CD4-positive, alpha-beta memory T cell (primary cell): ENCODE measurements around the gene IP6K1. TPM values are rescaled to one million over a fixed set of nuclear protein-coding genes. Genes with fewer than 3 reads are reported as not detected.
"Not testable (repeated sequence)": the region's sequence is repeated elsewhere in the genome, so short reads cannot be mapped to it uniquely, and the experiment has no call there.

Source experiments
- CTCF ChIA-PET: fragments of 350-600 bp; sonication (Branson Sonifier 250); formaldehyde crosslinking; loops from one replicate; lab custom pipeline; 2021; ENCODE audit warnings: inconsistent platforms; ENCODE audit not compliant: partially characterized antibody; lab: Charles Lee
- POLR2A ChIA-PET: fragments of 350-600 bp; sonication (Branson Sonifier 250); formaldehyde crosslinking; loops from one replicate; lab custom pipeline; 2021; ENCODE audit not compliant: partially characterized antibody; lab: Charles Lee
- DNase-seq, 5 donors: peaks; one replicate each; pipeline versions ENCODE4 v3.0.0 to v3.0.0-alpha.2; 2020 to 2022; ENCODE audit warnings: mixed read lengths in 1 of 5
- H3K27ac ChIP-seq: one replicate; pipeline ENCODE4 v1.7.0; 2013; ENCODE audit warnings: low read depth, low read length
- H3K27me3 ChIP-seq: 2 replicates; pipeline ENCODE4 v1.7.0; 2013; ENCODE audit warnings: mild to moderate bottlenecking, low read length, moderate library complexity; ENCODE audit not compliant: insufficient read depth
- H3K36me3 ChIP-seq: 2 replicates; pipeline ENCODE4 v1.7.0; 2013; ENCODE audit warnings: mild to moderate bottlenecking, low read length, moderate library complexity; ENCODE audit not compliant: insufficient read depth
- H3K4me1 ChIP-seq: 2 replicates; pipeline ENCODE4 v1.7.0; 2013; ENCODE audit warnings: mild to moderate bottlenecking, low read length, moderate library complexity; ENCODE audit not compliant: insufficient read depth
- H3K4me3 ChIP-seq, 2 donors: one replicate each; pipeline ENCODE4 v1.7.0; 2013; ENCODE audit warnings: low read length in 2 of 2, mild to moderate bottlenecking in 1 of 2
- H3K9me3 ChIP-seq, 2 donors: one replicate each; pipeline ENCODE4 v1.7.0; 2013; ENCODE audit warnings: low read length in 2 of 2, control low read depth in 1 of 2; ENCODE audit not compliant: control insufficient read depth in 1 of 2
- H3K27ac Mint-ChIP-seq, 7 donors: one replicate each; pipeline ENCODE4 v1.8.0; 2020 to 2021; ENCODE audit warnings: mixed read lengths in 7 of 7, mild to moderate bottlenecking in 6 of 7, inconsistent platforms in 3 of 7, moderate library complexity in 3 of 7
- H3K27me3 Mint-ChIP-seq, 2 donors: one replicate each; pipeline ENCODE4 v1.8.0; 2020 to 2021; ENCODE audit warnings: mixed read lengths in 2 of 2
- H3K36me3 Mint-ChIP-seq, 2 donors: one replicate each; pipeline ENCODE4 v1.8.0; 2020 to 2021; ENCODE audit warnings: mixed read lengths in 2 of 2, inconsistent platforms in 1 of 2, mild to moderate bottlenecking in 1 of 2
- H3K4me1 Mint-ChIP-seq, 4 donors: one replicate each; pipeline ENCODE4 v1.8.0; 2020 to 2021; ENCODE audit warnings: mixed read lengths in 4 of 4, mild to moderate bottlenecking in 1 of 4
- H3K4me3 Mint-ChIP-seq, 8 donors: one replicate each; pipeline ENCODE4 v1.8.0; 2020 to 2021; ENCODE audit warnings: mixed read lengths in 8 of 8, mild to moderate bottlenecking in 7 of 8, moderate library complexity in 6 of 8, inconsistent platforms in 3 of 8
- H3K9me3 Mint-ChIP-seq, 8 donors: one replicate each; pipeline ENCODE4 v1.8.0; 2020 to 2021; ENCODE audit warnings: mixed read lengths in 8 of 8, mild to moderate bottlenecking in 5 of 8, inconsistent platforms in 3 of 8, moderate library complexity in 1 of 8
- intact Hi-C: fragments of 100-400 bp; cut with micrococcal nuclease; formaldehyde crosslinking; loops from one replicate; pipeline ENCODE4 v1.15.1; 2023
- polyA plus RNA-seq, 2 donors: library from polyadenylated mRNA; unstranded; fragments of 300-500 nt; fragmentation: Illumina TruSeq; gene quantifications; one replicate each; pipeline ENCODE4 v1.2.3, GENCODE V29; 2021
- total RNA-seq, 2 experiments: library from RNA; stranded (reverse); gene quantifications; one replicate each; pipeline ENCODE4 v1.2.3, GENCODE V29; 2021

Gene IP6K1
- total and polyA plus RNA-seq, 4 experiments from 2014 or later, result 19.4 to 60.0 (median 44.4) TPM

DNA sequence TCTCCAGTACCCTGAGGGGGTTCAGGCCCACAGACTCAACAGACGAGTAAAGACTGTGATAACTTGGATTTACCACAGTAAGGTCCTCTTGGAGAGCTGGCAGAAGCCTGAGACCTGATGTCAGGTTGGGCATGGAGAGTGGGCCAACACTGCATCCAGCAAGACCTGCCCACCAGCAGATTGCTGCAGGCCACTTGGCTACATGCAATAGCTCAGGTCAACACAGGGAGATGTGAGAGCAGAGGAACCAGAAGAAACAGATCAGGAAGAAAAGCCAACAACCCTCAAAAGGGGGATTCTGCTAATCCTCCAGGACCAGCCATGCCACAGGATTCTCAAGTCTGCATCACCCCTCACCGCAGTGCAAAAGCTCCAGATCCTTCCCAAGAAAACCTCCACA is 1.7 kb upstream of the IP6K1 start:
- Mint-ChIP-seq H3K27me3 (peaks cover 0 to 2% of the 10 kb centered on the region in 2 donors), H3K27ac (peak overlapping the region in 5 of 7 donors; percentile 22 to 82 (median 46)), H3K4me1 (peaks cover 17 to 44% (median 27%) of the 10 kb centered on the region in 4 donors), H3K9me3 (peaks cover 0 to 4% (median 0%) of the 10 kb centered on the region in 8 donors), H3K4me3 (no peak overlapping the region), H3K36me3 (peaks cover 6 to 15% of the 10 kb centered on the region in 2 donors)
- H3K4me1 ChIP-seq, result peaks cover 27% of the 10 kb centered on the region
- no peaks in the 10 kb centered on the region for H3K27me3 ChIP-seq
- intact Hi-C loops, result loop anchor here (5.0 kb wide), 1 partner anchor 69 kb away; the partner anchor contains the start of gene TRAIP
- H3K9me3 ChIP-seq, result no peaks in the 10 kb centered on the region
- no peak overlapping the region for H3K27ac ChIP-seq
- DNase-seq, result no peak
- CTCF ChIA-PET, result interaction anchor here (3.0 to 3.7 kb wide), 2 partner anchors 14 to 51 kb away, joined by 12 to 20 read pairs; partner anchors contain the start of gene INKA1
- no peaks in the 10 kb centered on the region for H3K36me3 ChIP-seq
- POLR2A ChIA-PET, result interaction anchor here (1.0 to 3.5 kb wide), 2 partner anchors 16 to 69 kb away, joined by 4 to 46 read pairs; partner anchors contain the start of genes AMIGO3 and INKA1
- no peak overlapping the region for H3K4me3 ChIP-seq

DNA sequence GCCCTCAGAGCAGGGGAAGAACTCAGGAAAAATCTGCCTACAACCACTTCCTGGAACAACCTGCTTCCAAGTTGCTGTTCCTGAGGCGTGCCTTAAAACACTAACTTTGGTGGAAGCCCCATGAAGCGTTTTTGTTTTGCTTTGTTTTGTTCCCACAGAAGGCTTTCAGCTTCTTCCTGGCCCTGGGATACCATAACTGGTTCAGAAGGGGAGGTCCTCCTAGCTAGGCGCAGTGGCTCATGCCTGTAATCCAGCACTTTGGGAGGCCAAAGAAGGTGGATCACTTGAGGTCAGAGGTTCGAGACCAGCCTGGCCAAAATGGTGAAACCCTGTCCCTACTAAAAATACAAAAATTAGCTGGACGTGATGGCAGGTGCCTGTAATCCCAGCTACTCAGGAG is 1.2 kb upstream of the IP6K1 start:
- Mint-ChIP-seq H3K4me3 (peak overlapping the region in 5 of 8 donors; percentile 13 to 96 (median 92)), H3K27me3 (peaks cover 0 to 2% of the 10 kb centered on the region in 2 donors), H3K4me1 (peaks cover 17 to 45% (median 27%) of the 10 kb centered on the region in 4 donors), H3K27ac (peak overlapping the region; percentile 98 to 99 (median 99)), H3K36me3 (peaks cover 6 to 15% of the 10 kb centered on the region in 2 donors), H3K9me3 (peaks cover 0 to 4% (median 0%) of the 10 kb centered on the region in 8 donors)
- no peaks in the 10 kb centered on the region for H3K9me3 ChIP-seq
- peaks cover 27% of the 10 kb centered on the region for H3K4me1 ChIP-seq
- no peak overlapping the region for H3K27ac ChIP-seq
- no peaks in the 10 kb centered on the region for H3K36me3 ChIP-seq
- intact Hi-C loops, result loop anchor here (5.0 kb wide), 1 partner anchor 70 kb away; the partner anchor contains the start of gene TRAIP
- H3K4me3 ChIP-seq, result peak overlapping the region in 1 of 2 donors; percentile 89
- no peak for DNase-seq
- H3K27me3 ChIP-seq, result no peaks in the 10 kb centered on the region
- POLR2A ChIA-PET, result interaction anchor here (0.7 to 3.5 kb wide), 5 partner anchors 16 to 152 kb away, joined by 4 to 46 read pairs (median 4); partner anchors contain the start of genes AMIGO3, INKA1, MON1A and RBM6
- CTCF ChIA-PET, result interaction anchor here (3.0 to 3.7 kb wide), 2 partner anchors 15 to 51 kb away, joined by 12 to 20 read pairs; partner anchors contain the start of gene INKA1

DNA sequence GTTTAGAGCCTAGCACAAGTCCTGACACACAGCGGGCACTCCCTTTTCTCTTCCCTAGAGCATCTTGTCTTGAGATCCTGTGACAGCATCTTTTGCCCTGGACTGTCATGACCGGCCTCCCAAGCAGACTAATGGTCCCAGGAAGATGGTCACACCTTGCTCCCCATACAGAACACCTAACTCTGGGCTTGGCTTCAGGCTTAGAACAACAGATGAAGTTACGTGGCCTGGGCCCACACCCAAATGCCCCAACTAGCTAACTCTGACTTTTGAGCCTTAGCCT is 781 bp upstream of the IP6K1 start:
- no peak for DNase-seq
- Histone ChIP-seq H3K4me3 (peak overlapping the region; percentile 48 to 89), H3K9me3 (no peaks in the 10 kb centered on the region), H3K4me1 (peaks cover 27% of the 10 kb centered on the region), H3K27ac (peak overlapping the region; percentile 89), H3K27me3 (no peaks in the 10 kb centered on the region), H3K36me3 (no peaks in the 10 kb centered on the region)
- H3K36me3 Mint-ChIP-seq, result peaks cover 6 to 19% of the 10 kb centered on the region in 2 donors
- ChIA-PET CTCF (interaction anchor here (3.0 to 3.7 kb wide), 2 partner anchors 15 to 52 kb away, joined by 12 to 20 read pairs; partner anchors contain the start of gene INKA1), POLR2A (interaction anchor here (0.7 to 3.5 kb wide), 5 partner anchors 17 to 153 kb away, joined by 4 to 46 read pairs (median 4); partner anchors contain the start of genes AMIGO3, INKA1, MON1A and RBM6)
- H3K27me3 Mint-ChIP-seq, result peaks cover 0 to 2% of the 10 kb centered on the region in 2 donors
- peak overlapping the region; percentile 98 to 99 (median 99) for H3K27ac Mint-ChIP-seq
- peaks cover 0 to 4% (median 0%) of the 10 kb centered on the region in 8 donors for H3K9me3 Mint-ChIP-seq
- peak overlapping the region; percentile 92 to 98 (median 92) for H3K4me3 Mint-ChIP-seq
- intact Hi-C loops, result loop anchor here (5.0 kb wide), 1 partner anchor 70 kb away; the partner anchor contains the start of gene TRAIP
- H3K4me1 Mint-ChIP-seq, result peaks cover 17 to 45% (median 28%) of the 10 kb centered on the region in 4 donors

DNA sequence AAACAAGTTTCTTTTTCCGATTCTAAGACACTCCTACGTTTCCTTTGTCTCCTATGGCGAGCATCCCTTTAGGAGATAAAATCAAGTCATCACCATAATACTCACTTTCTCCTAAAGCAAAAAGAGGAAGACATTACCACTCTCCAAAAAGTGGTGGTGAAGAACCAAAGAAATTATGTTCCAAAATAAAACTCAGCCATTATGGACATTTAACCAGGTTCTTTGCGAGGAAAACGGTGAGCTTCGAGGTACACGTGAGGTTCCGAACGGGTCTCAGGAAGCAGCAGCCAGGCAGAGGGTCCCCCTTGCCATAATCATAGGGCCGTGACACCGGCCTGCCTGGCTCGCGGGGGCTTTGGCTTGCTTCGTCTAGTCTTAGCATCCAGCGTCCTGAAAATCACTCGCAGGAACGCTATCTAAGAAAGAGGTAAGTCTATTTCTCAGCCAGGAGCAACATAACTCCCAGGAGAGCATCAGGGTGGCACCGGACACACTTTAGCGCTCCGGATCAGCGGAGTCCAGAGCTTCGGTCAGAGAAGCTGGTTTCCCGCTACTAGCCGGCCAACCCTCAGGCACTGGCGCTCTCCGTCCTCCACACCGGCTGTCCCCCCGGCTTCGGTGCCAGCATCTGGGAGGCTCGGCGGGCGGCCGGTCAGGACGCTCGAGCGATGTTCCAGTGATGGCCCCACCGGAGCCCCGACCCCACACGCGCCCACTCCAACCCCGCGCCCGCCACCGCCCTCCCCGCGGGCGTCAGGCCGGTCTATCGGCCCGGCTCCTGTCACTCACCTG is 581 bp downstream of the IP6K1 start:
- no peaks in the 10 kb centered on the region for H3K36me3 ChIP-seq
- POLR2A ChIA-PET, result interaction anchor here (0.9 to 3.5 kb wide), 14 partner anchors 11 to 764 kb away, joined by 3 to 46 read pairs (median 3); partner anchors contain the start of genes AMIGO3, GMPPB, INKA1 and MON1A
- H3K4me1 ChIP-seq, result peaks cover 36% of the 10 kb centered on the region
- H3K4me3 Mint-ChIP-seq, result peak overlapping the region; percentile 85 to 95 (median 92)
- peaks cover 20 to 54% (median 35%) of the 10 kb centered on the region in 4 donors for H3K4me1 Mint-ChIP-seq
- peak overlapping the region; percentile 89 for H3K27ac ChIP-seq
- peak overlapping the region; percentile 79 to 89 for H3K4me3 ChIP-seq
- peaks cover 10 to 28% of the 10 kb centered on the region in 2 donors for H3K36me3 Mint-ChIP-seq
- CTCF ChIA-PET, result interaction anchor here (1.1 to 3.7 kb wide), 3 partner anchors 17 to 53 kb away, joined by 4 to 20 read pairs (median 12); partner anchors contain the start of gene INKA1
- peak in 4 of 5 donors; percentile 28 to 50 (median 39) for DNase-seq
- no peaks in the 10 kb centered on the region for H3K27me3 ChIP-seq
- intact Hi-C loops, result loop anchor here (1.0 to 5.0 kb wide), 3 partner anchors 17 to 72 kb away; partner anchors contain the start of gene TRAIP
- no peaks in the 10 kb centered on the region for H3K9me3 ChIP-seq
- H3K27ac Mint-ChIP-seq, result peak overlapping the region; percentile 91 to 99 (median 94)
- H3K27me3 Mint-ChIP-seq, result peaks cover 0 to 2% of the 10 kb centered on the region in 2 donors
- peaks cover 0 to 4% (median 0%) of the 10 kb centered on the region in 8 donors for H3K9me3 Mint-ChIP-seq

DNA sequence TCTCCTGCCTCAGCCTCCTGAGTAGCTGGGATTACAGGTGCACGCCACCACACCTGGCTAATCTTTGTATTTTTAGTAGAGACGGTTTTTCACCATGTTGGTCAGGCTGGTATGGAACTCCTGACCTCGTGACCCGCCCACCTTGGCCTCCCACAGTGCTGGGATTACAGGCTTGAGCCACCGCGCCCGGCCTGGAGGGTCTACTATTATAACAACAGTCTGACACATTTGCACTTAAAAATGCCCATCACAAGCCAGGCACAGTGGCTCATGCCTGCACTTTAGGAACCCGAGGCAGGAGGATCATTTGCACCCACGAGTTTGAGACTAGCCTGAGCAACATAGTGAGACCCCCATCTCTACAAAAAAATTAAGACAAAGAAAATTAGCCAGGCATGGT is 4.1 kb downstream of the IP6K1 start:
- peaks cover 22 to 46% of the 10 kb centered on the region in 2 donors for H3K36me3 Mint-ChIP-seq

DNA sequence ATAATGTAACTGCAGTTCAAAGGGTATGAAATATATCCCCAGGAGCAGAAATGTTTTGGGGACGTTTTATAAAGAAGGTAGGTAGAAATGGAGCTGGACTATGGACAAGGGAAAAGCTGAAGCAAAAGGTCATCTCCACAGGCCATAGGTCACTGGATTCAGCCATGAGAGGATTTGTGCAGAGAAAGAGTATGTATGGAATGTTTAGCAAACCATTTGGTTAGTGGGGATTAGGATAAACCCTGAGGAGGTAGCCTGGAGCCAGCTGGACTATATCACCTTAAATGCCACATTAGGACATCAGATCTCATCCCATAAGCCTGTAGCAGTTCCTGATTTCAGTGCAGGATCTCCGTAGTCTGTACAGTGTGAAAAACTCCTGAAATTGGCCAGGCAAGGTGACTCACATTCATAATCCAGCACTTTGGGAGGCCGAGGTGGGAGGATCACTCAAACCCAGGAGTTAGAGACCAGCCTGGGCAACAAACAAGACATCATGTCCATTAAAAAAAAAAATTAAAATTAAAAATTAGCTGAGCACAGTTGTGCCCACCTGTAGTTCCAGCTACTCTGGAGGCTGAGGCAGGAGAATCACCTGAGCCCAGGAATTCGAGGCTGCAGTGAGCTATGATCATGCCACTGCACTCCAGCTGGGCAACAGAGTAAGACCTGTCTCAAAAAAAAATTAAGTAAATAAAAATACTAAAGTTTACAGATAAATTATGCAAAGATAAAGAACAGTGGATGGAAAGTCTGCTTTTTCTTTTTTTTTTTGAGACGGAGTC is 4.7 kb downstream of the IP6K1 start:
- Mint-ChIP-seq H3K27ac (peak overlapping the region in 3 of 7 donors; percentile 9 to 86 (median 73)), H3K4me3 (peak overlapping the region in 3 of 8 donors; percentile 1 to 36 (median 34)), H3K4me1 (peaks cover 28 to 65% (median 44%) of the 10 kb centered on the region in 4 donors), H3K36me3 (peaks cover 22 to 48% of the 10 kb centered on the region in 2 donors), H3K9me3 (no peaks in the 10 kb centered on the region), H3K27me3 (no peaks in the 10 kb centered on the region)
- intact Hi-C loops, result no loop called here
- POLR2A ChIA-PET, result interaction anchor here (0.6 kb wide), 1 partner anchor 37 kb away, joined by 3 read pairs; no protein-coding TSS in a partner anchor
- Histone ChIP-seq H3K4me3 (no peak overlapping the region), H3K36me3 (peaks cover 5% of the 10 kb centered on the region), H3K27me3 (no peaks in the 10 kb centered on the region), H3K27ac (no peak overlapping the region), H3K4me1 (peaks cover 46% of the 10 kb centered on the region), H3K9me3 (no peaks in the 10 kb centered on the region)
- no peak for DNase-seq
- CTCF ChIA-PET, result interaction anchor here (1.9 kb wide), 1 partner anchor 21 kb away, joined by 5 read pairs; the partner anchor contains the start of gene INKA1

More for the DNA sequence above, 4.1 kb downstream of the IP6K1 start:
- H3K27me3 Mint-ChIP-seq, H3K4me3 ChIP-seq, DNase-seq, H3K27ac ChIP-seq, H3K9me3 Mint-ChIP-seq, H3K36me3 ChIP-seq, H3K27me3 ChIP-seq, intact Hi-C loops, H3K9me3 ChIP-seq: not testable (repeated sequence)
- Mint-ChIP-seq H3K27ac (peak overlapping the region in 1 of 7 donors; percentile 37), H3K4me3 (peak overlapping the region in 2 of 8 donors; percentile 25 to 43), H3K4me1 (peaks cover 31 to 66% (median 47%) of the 10 kb centered on the region in 4 donors)
- peaks cover 52% of the 10 kb centered on the region for H3K4me1 ChIP-seq
- ChIA-PET POLR2A (interaction anchor here (1.8 kb wide), 1 partner anchor 21 kb away, joined by 4 read pairs; the partner anchor contains the start of gene INKA1), CTCF (interaction anchor here (1.9 kb wide), 1 partner anchor 21 kb away, joined by 5 read pairs; the partner anchor contains the start of gene INKA1)
